NCI-H1694 (cell line): ENCODE measurements around the gene KCTD2.
A peak's percentile ranks its signal among the peaks of the same experiment; 100 is the strongest.
"Not testable (repeated sequence)": the region's sequence is repeated elsewhere in the genome, so short reads cannot be mapped to it uniquely, and the experiment has no call there.

Experiments used
- DNase-seq: peaks from one replicate; lab custom pipeline; 2025; lab: John Stamatoyannopoulos, UW

Gene KCTD2

GRCh38 chr17:75051941-75052340, 4.9 kb downstream of the KCTD2 start:
- no peak for DNase-seq

GRCh38 chr17:75059369-75060345, 12.6 kb downstream of the KCTD2 start:
- DNase-seq = peak; percentile 71

- no peak for DNase-seq
Observed at GRCh38 chr17:75060434-75061054, 13.5 kb downstream of the KCTD2 start.

DNA sequence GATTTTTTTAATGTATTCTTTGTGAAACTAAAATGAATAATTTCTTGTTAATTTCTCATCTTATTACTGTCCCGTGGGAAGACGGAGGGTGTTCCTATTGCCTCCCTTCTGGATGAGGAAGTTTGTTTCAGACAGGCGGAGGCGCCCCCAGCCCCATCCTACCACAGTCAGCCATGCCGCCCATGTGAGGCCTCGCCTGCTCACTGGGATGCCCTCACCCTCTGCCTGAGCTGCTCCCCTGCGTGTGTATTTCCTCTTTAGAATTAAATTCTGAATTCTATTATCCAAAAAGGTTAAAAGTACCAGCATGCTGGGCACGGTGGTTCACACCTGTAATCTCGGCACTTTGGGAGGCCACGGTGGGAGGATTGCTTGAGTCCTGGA, 14.0 kb downstream of the KCTD2 start:
- DNase-seq = no peak

- no peak for DNase-seq
Observed at GRCh38 chr17:75061618-75062017, 14.6 kb downstream of the KCTD2 start.

DNA sequence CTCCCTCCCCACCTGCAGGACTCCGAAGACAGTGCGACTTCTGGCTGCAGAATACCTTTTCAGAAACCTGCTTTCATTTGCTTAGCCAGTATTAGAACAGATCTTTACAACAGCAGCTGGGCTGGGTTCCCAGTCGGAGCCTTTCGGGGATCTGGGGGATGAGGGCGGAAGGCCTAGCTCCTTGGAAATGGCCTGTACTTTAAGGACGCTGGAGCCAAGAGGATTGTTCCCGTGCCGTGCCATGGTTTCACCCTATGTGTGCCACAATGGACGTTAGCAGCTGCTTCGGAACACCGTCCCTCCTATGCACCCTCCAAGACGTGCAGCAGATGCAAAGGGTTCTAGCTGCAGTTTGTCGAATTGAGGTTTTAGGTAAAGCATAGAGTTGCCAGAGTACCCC, 16.2 kb downstream of the KCTD2 start:
- no peak for DNase-seq

GRCh38 chr17:75063626-75064025, 16.6 kb downstream of the KCTD2 start:
- DNase-seq = no peak

DNA sequence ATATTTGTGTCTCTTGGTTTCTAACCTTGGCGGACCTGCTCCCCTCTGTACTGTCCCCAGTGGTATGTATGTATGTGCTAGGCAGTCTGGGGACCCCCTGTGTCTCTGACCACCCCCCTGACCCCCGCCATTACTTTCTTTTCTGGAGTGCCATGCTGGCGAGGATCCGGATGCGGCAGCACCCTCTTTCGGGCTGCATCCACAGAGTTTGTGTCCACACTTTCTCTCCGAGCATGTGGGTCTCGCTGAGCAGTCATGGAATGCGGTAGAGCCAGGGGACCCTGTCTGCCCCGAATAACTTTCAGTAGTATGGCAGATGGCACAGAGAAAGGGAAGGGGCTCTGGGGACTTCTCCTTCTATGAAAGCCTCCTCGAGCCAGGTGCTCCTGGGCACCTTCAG, 17.0 kb downstream of the KCTD2 start:
- DNase-seq = no peak

DNA sequence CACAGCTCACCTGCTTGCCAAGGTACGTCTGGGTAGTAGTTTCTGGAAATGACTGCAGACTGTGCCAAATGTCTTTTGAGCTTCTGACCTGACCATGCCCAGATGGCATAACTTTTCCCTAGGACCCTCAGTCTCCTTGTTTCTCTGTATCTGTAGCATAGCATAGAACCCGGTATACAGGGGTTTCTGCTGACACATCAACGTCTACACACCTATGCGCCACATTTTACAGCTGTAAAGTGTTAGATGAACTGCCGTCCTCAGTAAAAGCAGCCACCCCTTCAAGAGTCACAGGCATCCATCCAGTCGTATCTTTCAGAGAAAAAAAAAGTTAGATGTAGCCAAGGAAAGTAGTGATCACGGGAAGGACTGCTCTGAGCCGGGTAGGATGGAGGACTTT, 17.4 kb downstream of the KCTD2 start:
- no peak for DNase-seq

GRCh38 chr17:75064867-75065561, 18.0 kb downstream of the KCTD2 start:
- no peak for DNase-seq

DNA sequence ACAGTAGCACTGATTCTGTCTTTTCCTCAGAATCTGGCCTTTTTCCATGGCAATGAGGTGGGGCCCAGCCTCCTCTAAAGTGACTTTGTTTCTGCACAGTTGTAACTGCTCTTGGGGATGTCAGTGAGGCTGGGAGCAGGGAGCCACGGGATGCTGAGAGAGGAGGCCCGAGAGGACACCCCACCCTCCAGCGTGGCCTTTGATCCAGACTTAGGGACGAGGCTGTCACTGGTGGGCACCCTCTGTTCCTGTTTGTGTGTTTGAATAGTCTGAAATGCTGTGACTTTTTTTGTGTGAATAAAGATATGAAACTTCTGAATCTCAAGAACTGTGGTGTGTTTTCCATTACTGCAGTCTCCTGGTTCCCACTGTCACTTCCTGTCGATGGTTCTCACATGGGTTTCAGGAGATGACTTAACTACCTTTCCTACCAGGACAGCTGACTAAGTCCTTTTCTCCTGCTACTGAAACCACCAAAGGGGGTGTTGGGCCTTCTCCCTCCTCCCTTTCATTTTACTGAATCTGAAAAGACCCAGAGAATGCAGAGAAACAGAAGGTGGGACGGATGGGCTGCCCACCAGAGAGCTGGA, 18.6 kb downstream of the KCTD2 start:
- no peak for DNase-seq

DNA sequence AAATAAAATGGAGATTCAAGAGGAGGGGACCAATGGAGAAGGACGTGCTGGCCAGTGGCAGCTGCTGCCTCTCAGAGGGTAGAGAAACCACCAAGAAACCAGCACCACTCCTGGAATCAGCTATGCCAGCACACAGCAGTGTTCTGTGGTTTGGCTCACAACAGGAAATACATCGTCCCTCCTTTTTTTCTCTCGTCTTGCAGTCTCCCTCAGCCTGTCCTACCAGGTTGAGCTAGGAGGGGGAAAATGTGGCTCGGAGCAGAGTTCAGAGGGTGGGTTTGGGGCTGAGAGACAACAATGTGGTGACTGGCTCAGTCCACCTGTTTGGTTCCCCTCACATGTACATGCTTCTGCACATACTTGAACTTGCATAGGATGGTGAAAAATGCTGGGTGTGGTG, 20.8 kb downstream of the KCTD2 start:
- DNase-seq = no peak

DNA sequence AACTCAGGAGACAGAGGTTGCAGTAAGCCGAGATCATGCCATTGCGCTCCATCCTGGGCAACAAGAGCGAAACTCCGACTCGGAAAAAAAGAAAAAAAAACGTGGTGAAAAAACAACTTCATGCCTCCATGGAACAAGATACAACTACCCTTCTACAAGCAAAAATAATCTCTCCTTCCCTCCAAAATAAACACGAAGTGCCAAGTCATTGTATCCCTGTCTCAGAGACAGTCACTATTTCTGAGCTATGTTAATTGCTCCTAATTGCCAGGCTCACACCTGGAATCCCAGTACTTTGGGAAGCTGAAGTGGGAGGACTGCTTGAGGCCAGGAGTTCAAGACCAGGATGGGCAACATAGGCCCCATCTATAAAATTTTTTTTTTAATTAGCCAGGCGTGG, 21.7 kb downstream of the KCTD2 start:
- no peak for DNase-seq

- DNase-seq = no peak
Observed at GRCh38 chr17:75069783-75070182, 22.8 kb downstream of the KCTD2 start.

- not testable (repeated sequence) for DNase-seq
Observed at GRCh38 chr17:75071478-75072271, 24.6 kb downstream of the KCTD2 start.

- DNase-seq = not testable (repeated sequence)
Observed at GRCh38 chr17:75072909-75073308, 25.9 kb downstream of the KCTD2 start.

DNA sequence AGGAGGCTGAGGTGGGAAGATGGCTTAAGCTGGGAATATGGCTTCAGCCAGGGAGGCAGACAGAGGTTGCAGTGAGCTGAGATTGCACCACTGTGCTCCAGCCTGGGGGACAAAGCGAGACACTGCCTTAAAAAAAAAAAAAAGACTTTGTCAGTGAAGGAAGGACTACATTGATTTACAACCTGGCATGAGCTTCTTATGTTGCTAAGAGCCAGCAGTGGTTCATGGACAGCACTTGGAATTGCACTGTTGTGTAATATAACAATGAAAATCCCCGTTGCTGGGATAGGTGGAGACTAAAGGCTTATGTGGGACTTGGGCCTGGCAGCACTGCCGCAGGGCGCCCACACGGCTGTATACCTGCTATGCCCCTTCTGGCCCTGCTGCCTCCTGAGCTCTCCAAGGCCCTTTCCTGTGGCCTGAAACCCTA, 26.6 kb downstream of the KCTD2 start:
- DNase-seq = no peak

DNA sequence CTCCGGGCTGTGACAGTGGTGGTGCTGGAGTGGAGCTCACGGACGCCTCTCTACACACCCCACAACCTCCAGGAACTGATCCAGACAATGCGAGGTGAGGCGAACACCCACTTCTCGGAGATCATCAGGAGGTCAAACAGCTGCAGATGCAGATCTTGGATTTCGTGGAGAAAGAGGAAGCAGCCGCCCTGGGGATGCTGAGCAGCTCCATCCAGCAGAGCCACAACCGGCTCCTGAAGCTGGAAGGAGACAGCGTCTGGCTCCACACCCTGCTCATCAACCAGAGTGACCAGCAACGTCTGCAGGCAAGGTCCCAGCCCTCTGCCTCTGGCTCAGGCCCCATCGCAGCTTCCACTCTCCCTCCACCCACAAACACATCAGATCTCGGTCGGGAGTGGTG, 27.5 kb downstream of the KCTD2 start:
- no peak for DNase-seq

- no peak for DNase-seq
Observed at GRCh38 chr17:75075597-75076336, 28.7 kb downstream of the KCTD2 start.

DNA sequence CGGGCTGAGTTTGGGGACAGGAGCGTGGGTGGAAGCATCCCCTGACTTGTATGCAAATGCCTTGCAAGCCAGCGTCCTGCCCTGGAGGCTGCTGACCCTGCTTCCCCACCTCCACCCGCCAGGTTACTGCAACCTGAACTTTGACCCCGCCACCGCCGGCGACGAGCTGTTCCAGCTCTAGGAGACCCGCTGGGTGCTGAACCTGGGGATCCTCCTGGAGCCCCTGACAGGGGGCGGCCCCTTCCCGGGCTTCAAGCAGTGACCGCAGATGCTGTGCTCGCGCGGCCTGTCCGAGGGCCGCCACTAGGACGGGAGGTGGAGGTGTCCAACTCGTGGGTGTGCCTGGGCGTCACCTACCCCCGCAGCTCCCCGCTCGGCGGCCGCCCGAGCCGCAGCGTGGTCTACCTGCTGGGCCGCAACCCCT, 30.1 kb downstream of the KCTD2 start:
- DNase-seq = no peak
